GM11168 (cell line): ENCODE measurements around the gene FADS3.

Experiments used
- in situ Hi-C: fragments of 300-500 bp; cut with MboI; formaldehyde crosslinking; loops from one replicate; pipeline ENCODE4 v1.12.0; 2022; ENCODE audit warnings: low sequenced_read_pairs; ENCODE audit not compliant: unreplicated experiment

FADS3 gene

GRCh38 chr11:61864814-61865775, 26.2 kb downstream of the FADS3 start:
- in situ Hi-C loops: no loop called here

- in situ Hi-C loops: no loop called here
Observed at GRCh38 chr11:61863548-61864081, 27.7 kb downstream of the FADS3 start.

- in situ Hi-C loops: no loop called here
Observed at GRCh38 chr11:61862714-61863547, 28.4 kb downstream of the FADS3 start.

- in situ Hi-C loops: no loop called here
Observed at GRCh38 chr11:61861634-61862033, 29.7 kb downstream of the FADS3 start.

- in situ Hi-C loops: no loop called here
Observed at GRCh38 chr11:61860054-61860903, 31.1 kb downstream of the FADS3 start.

GRCh38 chr11:61855939-61856680, 35.2 kb downstream of the FADS3 start:
- in situ Hi-C loops: no loop called here

GRCh38 chr11:61854966-61855714, 36.2 kb downstream of the FADS3 start:
- in situ Hi-C loops: no loop called here

GRCh38 chr11:61854206-61854895, 37.0 kb downstream of the FADS3 start:
- in situ Hi-C loops: no loop called here

- in situ Hi-C loops: no loop called here
Observed at GRCh38 chr11:61853698-61854169, 37.6 kb downstream of the FADS3 start.

- in situ Hi-C loops: no loop called here
Observed at GRCh38 chr11:61851900-61852295, 39.4 kb downstream of the FADS3 start.

- in situ Hi-C loops: no loop called here
Observed at GRCh38 chr11:61851113-61851899, 40.0 kb downstream of the FADS3 start.

- in situ Hi-C loops: no loop called here
Observed at GRCh38 chr11:61850687-61851086, 40.7 kb downstream of the FADS3 start.

GRCh38 chr11:61848631-61849030, 42.7 kb downstream of the FADS3 start:
- in situ Hi-C loops: no loop called here

- in situ Hi-C loops: no loop called here
Observed at GRCh38 chr11:61847914-61848581, 43.3 kb downstream of the FADS3 start.

- in situ Hi-C loops: no loop called here
Observed at GRCh38 chr11:61846362-61847020, 44.9 kb downstream of the FADS3 start.

- in situ Hi-C loops: no loop called here
Observed at GRCh38 chr11:61844909-61845565, 46.3 kb downstream of the FADS3 start.
